SIG-M5 treated with dmso at 0.1 percent for 504 hours (cell line): Measurements from ENCODE around the gene THAP2.
A peak's percentile ranks its signal among the peaks of the same experiment; 100 is the strongest.

Experiments
- DNase-seq: peaks from one replicate; lab custom pipeline; 2025; ENCODE audit not compliant: unreplicated experiment; lab: John Stamatoyannopoulos, UW

Gene THAP2

GRCh38 chr12:71663561-71664410, at the start of gene THAP2, which contains the start of gene ZFC3H1:
THAP2 (plus strand) TSS chr12:71664301; CDS start chr12:71664510, 209 bp downstream.
ZFC3H1 (minus strand) TSS chr12:71663848; CDS start chr12:71663610, 238 bp downstream.
- DNase-seq = peak; percentile 100

GRCh38 chr12:71621938-71622337, 42.2 kb upstream of the THAP2 start:
- no peak for DNase-seq

GRCh38 chr12:71625476-71625875, 38.6 kb upstream of the THAP2 start:
- DNase-seq = no peak

GRCh38 chr12:71626098-71626497, 38.0 kb upstream of the THAP2 start:
- peak; percentile 53 for DNase-seq

GRCh38 chr12:71626768-71627167, 37.3 kb upstream of the THAP2 start:
- no peak for DNase-seq

- no peak for DNase-seq
Observed at GRCh38 chr12:71627438-71628002, 36.6 kb upstream of the THAP2 start.

- peak; percentile 75 for DNase-seq
Observed at GRCh38 chr12:71636704-71637115, 27.4 kb upstream of the THAP2 start.

GRCh38 chr12:71638499-71638898, 25.6 kb upstream of the THAP2 start:
- no peak for DNase-seq

GRCh38 chr12:71639341-71639760, 24.8 kb upstream of the THAP2 start:
- no peak for DNase-seq

- no peak for DNase-seq
Observed at GRCh38 chr12:71640316-71640715, 23.8 kb upstream of the THAP2 start.

- DNase-seq = no peak
Observed at GRCh38 chr12:71641390-71641789, 22.7 kb upstream of the THAP2 start.

- DNase-seq = no peak
Observed at GRCh38 chr12:71642264-71642663, 21.8 kb upstream of the THAP2 start.

- peak; percentile 68 for DNase-seq
Observed at GRCh38 chr12:71645268-71645667, 18.8 kb upstream of the THAP2 start.

GRCh38 chr12:71646512-71646911, 17.6 kb upstream of the THAP2 start:
- DNase-seq = no peak

- no peak for DNase-seq
Observed at GRCh38 chr12:71648537-71648936, 15.6 kb upstream of the THAP2 start.

GRCh38 chr12:71649401-71649800, 14.7 kb upstream of the THAP2 start:
- no peak for DNase-seq

- no peak for DNase-seq
Observed at GRCh38 chr12:71652656-71653055, 11.4 kb upstream of the THAP2 start.

- no peak for DNase-seq
Observed at GRCh38 chr12:71653137-71653536, 11.0 kb upstream of the THAP2 start.

GRCh38 chr12:71654200-71654599, 9.9 kb upstream of the THAP2 start:
- DNase-seq = peak; percentile 27

- DNase-seq = no peak
Observed at GRCh38 chr12:71655495-71655894, 8.6 kb upstream of the THAP2 start.

- no peak for DNase-seq
Observed at GRCh38 chr12:71655907-71656306, 8.2 kb upstream of the THAP2 start.

- DNase-seq = no peak
Observed at GRCh38 chr12:71656740-71657139, 7.4 kb upstream of the THAP2 start.
